Measurements from ENCODE around the gene TFEB.

Gene TFEB

DNA sequence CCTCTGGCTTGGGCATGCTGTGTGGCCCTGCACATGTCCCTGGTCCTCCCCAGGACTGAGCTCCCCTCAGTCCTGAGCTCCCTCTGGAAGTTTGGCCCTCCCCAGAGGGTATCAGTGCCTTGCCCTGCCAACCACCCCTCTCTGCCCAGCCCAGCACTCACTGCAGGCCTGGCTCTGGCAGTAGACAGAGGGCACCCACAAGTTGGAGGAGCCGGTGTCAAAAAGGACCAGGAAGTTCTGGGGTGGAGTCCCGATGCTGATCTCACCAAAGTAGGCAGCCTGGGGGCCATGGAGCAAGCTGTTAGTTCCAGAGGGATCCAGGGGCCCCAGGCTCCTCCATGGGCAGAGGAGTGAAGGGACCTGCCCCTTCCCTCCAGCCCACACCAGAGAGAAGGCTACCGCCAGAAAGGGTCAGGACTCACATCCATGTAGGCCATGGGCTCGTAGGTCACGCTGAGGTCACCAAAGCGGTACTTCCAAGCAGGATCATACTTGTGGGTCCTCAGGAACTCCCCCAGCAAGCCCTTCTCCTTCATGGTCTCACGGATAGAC lies 8.9 kb upstream of the TFEB start:
- Histone ChIP-seq H3K36me3 (ENCODE audit: control insufficient read depth in 1 of 2, insufficient read depth in 2 of 2, low read depth in 1 of 2, low read length in 2 of 2) (no peaks in the 10 kb centered on the region), H3K27me3 (ENCODE audit: control insufficient read depth in 1 of 2, insufficient read depth in 1 of 2, low read length in 2 of 2) (peaks cover 0 to 35% of the 10 kb centered on the region in 2 experiments), H3K27ac (ENCODE audit: low read length, poor library complexity, severe bottlenecking) (no peak overlapping the region), H2BK120ac (ENCODE audit: low read depth, low read length) (no peak overlapping the region), H4K91ac (ENCODE audit: low read length) (no peak overlapping the region), H3K4ac (ENCODE audit: low read depth in 1 of 2, low read length in 2 of 2) (no peak overlapping the region), H2BK12ac (ENCODE audit: low read length in 2 of 2) (no peak overlapping the region), H2BK15ac (ENCODE audit: low read depth, poor library complexity, severe bottlenecking) (no peak overlapping the region), H2BK5ac (ENCODE audit: low read depth, low read length, poor library complexity, severe bottlenecking) (no peak overlapping the region), H3K4me3 (ENCODE audit: insufficient read depth in 1 of 2, low read depth in 1 of 2, low read length in 2 of 2) (no peak overlapping the region), H3K9ac (ENCODE audit: low read length) (no peak overlapping the region), H3K14ac (ENCODE audit: low read length in 2 of 2) (no peak overlapping the region), H4K8ac (ENCODE audit: low read length) (no peak overlapping the region), H3K23ac (ENCODE audit: low read length in 2 of 2) (no peak overlapping the region), H3K4me1 (ENCODE audit: control insufficient read depth, insufficient read depth, low read depth, low read length) (no peaks in the 10 kb centered on the region), H2AFZ (ENCODE audit: low read depth, low read length) (no peak overlapping the region), H3K18ac (ENCODE audit: low read depth in 1 of 2, low read length in 2 of 2) (no peak overlapping the region), H2AK5ac (ENCODE audit: low read length, severe bottlenecking) (no peak overlapping the region), H3K79me1 (replicated peaks; ENCODE audit: low read length, poor library complexity, severe bottlenecking) (no peaks in the 10 kb centered on the region), H3K4me2 (ENCODE audit: low read length, poor library complexity, severe bottlenecking) (no peak overlapping the region), H3K9me3 (ENCODE audit: control insufficient read depth, low read length) (no peaks in the 10 kb centered on the region)
- DNase-seq: no peak
- 90% methylated on average over 7 of the region's 7 CpGs for WGBS

DNA sequence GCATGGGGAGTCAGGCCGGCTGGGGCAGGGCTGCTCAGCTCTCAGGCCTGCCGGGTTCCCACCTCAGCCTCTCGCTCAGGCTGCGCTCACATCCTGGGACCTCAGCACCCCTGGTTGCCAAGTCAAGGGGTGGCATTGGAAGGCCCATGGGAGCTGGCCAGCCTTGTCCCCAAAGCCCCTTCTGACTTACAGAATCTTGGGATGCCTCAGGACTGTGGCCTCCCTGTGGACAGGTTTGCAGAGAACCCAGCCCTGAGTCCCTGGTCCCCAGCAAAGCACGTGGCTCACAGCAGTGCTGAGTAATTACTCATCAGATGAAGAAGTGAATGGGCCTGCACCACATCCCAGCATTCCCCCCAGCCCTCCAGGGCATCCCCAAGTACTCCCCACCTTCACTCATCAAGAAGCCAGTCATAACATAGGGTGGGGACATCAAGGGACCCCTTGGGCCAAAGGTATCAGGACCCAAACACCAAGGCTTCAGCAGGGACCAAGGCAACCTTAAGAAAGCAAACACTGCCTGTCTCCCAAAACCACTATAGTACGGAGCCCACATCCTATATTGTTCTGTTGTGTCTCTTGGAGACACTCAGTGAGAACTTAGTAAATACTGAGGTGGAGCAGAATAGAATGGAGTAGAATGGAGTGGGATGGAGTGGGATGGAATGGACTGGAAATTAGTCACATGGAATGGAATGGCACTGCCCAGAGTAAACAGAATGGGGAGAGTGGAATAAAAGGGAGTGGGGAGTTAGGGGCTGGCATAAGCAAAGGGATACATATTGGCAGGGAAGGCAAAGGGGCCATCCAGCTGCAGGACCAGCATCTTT lies 8.2 kb upstream of the TFEB start:
- Histone ChIP-seq H3K9me3 (ENCODE audit: control insufficient read depth, low read length) (no peaks in the 10 kb centered on the region), H2BK5ac (ENCODE audit: low read depth, low read length, poor library complexity, severe bottlenecking) (no peak overlapping the region), H3K14ac (ENCODE audit: low read length in 2 of 2) (no peak overlapping the region), H3K9ac (ENCODE audit: low read length) (no peak overlapping the region), H3K27ac (ENCODE audit: low read length, poor library complexity, severe bottlenecking) (no peak overlapping the region), H4K91ac (ENCODE audit: low read length) (no peak overlapping the region), H3K4me1 (ENCODE audit: control insufficient read depth, insufficient read depth, low read depth, low read length) (peaks cover 2% of the 10 kb centered on the region), H2BK15ac (ENCODE audit: low read depth, poor library complexity, severe bottlenecking) (no peak overlapping the region), H2BK12ac (ENCODE audit: low read length in 2 of 2) (no peak overlapping the region), H3K4me2 (ENCODE audit: low read length, poor library complexity, severe bottlenecking) (no peak overlapping the region), H2AK5ac (ENCODE audit: low read length, severe bottlenecking) (no peak overlapping the region), H4K8ac (ENCODE audit: low read length) (no peak overlapping the region), H3K36me3 (ENCODE audit: control insufficient read depth in 1 of 2, insufficient read depth in 2 of 2, low read depth in 1 of 2, low read length in 2 of 2) (no peaks in the 10 kb centered on the region), H3K27me3 (ENCODE audit: control insufficient read depth in 1 of 2, insufficient read depth in 1 of 2, low read length in 2 of 2) (peaks cover 0 to 39% of the 10 kb centered on the region in 2 experiments), H2AFZ (ENCODE audit: low read depth, low read length) (no peak overlapping the region), H3K4me3 (ENCODE audit: insufficient read depth in 1 of 2, low read depth in 1 of 2, low read length in 2 of 2) (no peak overlapping the region), H3K79me1 (replicated peaks; ENCODE audit: low read length, poor library complexity, severe bottlenecking) (no peaks in the 10 kb centered on the region), H3K18ac (ENCODE audit: low read depth in 1 of 2, low read length in 2 of 2) (no peak overlapping the region), H3K23ac (ENCODE audit: low read length in 2 of 2) (no peak overlapping the region), H2BK120ac (ENCODE audit: low read depth, low read length) (no peak overlapping the region), H3K4ac (ENCODE audit: low read depth in 1 of 2, low read length in 2 of 2) (no peak overlapping the region)
- no peak for DNase-seq
- WGBS: 85% methylated on average over 6 of the region's 6 CpGs

DNA sequence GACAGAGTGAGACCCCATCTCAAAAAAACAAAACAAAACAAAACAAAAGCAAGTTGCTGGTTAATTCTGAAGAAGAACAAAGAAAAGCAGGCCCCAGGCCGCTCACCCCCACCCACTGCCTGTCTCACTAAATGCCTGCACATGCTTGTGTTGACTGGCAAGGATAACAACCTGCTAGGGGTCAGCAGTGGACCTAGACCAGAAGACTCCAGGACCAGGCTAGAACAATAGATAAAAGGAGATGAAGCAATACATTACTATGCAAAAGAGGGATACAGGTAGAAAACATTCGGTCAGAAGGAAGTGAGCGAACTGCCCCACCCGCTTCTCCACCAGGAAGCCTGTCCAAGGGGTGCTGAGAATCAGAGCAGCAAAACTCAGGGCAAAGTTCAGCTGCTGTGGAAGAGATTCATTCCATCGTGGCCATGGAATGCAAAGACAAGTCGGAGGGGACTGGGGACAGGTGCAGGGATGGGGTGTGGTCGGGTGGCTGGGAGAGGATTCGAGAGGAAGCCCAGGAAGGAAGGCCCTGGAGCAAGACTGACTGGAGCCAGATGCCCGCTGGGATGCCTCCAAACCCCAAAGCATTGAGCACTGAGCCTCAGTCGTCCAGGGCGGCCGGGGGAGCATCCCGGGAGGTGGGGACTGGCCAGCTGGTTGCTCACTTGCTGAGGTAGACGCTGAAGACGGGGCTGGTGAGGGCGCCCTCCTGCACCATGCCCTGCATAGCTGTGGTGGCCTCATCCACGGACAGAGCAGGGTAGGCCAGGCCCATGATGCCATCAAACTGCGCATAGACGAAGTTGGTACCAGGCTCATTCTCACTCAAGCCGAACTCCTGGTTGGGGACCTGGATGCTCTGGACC lies 6.5 kb upstream of the TFEB start:
- no peak for DNase-seq
- H2BK15ac ChIP-seq (ENCODE audit: low read depth, poor library complexity, severe bottlenecking): no peak overlapping the region
- H3K4ac ChIP-seq (ENCODE audit: low read depth in 1 of 2, low read length in 2 of 2): no peak overlapping the region
- H3K79me1 ChIP-seq (replicated peaks; ENCODE audit: low read length, poor library complexity, severe bottlenecking): no peaks in the 10 kb centered on the region
- no peak overlapping the region for H2BK12ac ChIP-seq (ENCODE audit: low read length in 2 of 2)
- 86% methylated on average over 20 of the region's 20 CpGs for WGBS
- no peak overlapping the region for H4K8ac ChIP-seq (ENCODE audit: low read length)
- H3K27me3 ChIP-seq (ENCODE audit: control insufficient read depth in 1 of 2, insufficient read depth in 1 of 2, low read length in 2 of 2): peaks cover 0 to 33% of the 10 kb centered on the region in 2 experiments
- H3K4me3 ChIP-seq (ENCODE audit: insufficient read depth in 1 of 2, low read depth in 1 of 2, low read length in 2 of 2): no peak overlapping the region
- no peak overlapping the region for H2AK5ac ChIP-seq (ENCODE audit: low read length, severe bottlenecking)
- H3K9ac ChIP-seq (ENCODE audit: low read length): no peak overlapping the region
- no peak overlapping the region for H4K91ac ChIP-seq (ENCODE audit: low read length)
- H3K36me3 ChIP-seq (ENCODE audit: control insufficient read depth in 1 of 2, insufficient read depth in 2 of 2, low read depth in 1 of 2, low read length in 2 of 2): no peaks in the 10 kb centered on the region
- no peaks in the 10 kb centered on the region for H3K9me3 ChIP-seq (ENCODE audit: control insufficient read depth, low read length)
- no peak overlapping the region for H3K27ac ChIP-seq (ENCODE audit: low read length, poor library complexity, severe bottlenecking)
- H2AFZ ChIP-seq (ENCODE audit: low read depth, low read length): no peak overlapping the region
- no peak overlapping the region for H2BK5ac ChIP-seq (ENCODE audit: low read depth, low read length, poor library complexity, severe bottlenecking)
- no peak overlapping the region for H3K23ac ChIP-seq (ENCODE audit: low read length in 2 of 2)
- no peak overlapping the region for H3K4me2 ChIP-seq (ENCODE audit: low read length, poor library complexity, severe bottlenecking)
- H2BK120ac ChIP-seq (ENCODE audit: low read depth, low read length): no peak overlapping the region
- H3K4me1 ChIP-seq (ENCODE audit: control insufficient read depth, insufficient read depth, low read depth, low read length): peaks cover 2% of the 10 kb centered on the region
- peak overlapping the region in 1 of 2 experiments; percentile 4 for H3K14ac ChIP-seq (ENCODE audit: low read length in 2 of 2)
- H3K18ac ChIP-seq (ENCODE audit: low read depth in 1 of 2, low read length in 2 of 2): no peak overlapping the region

Data from mesenchymal stem cell (in vitro differentiated cells and primary cell).